Stimulated activated CD4-positive, alpha-beta T cell treated with anti-CD3 and anti-CD28 coated beads, Interleukin-12 subunit alpha, Interleukin-12 subunit beta, amount 100 ng/mL, for 24 hours (primary cell): Measurements from ENCODE around the gene STK39.
A peak's percentile ranks its signal among the peaks of the same experiment; 100 is the strongest.

Experiments
- DNase-seq, 2 experiments: peaks; one replicate each; pipeline ENCODE4 v3.0.0-alpha.2; 2020; ENCODE audit warnings: low read depth in 2 of 2

STK39 gene

DNA sequence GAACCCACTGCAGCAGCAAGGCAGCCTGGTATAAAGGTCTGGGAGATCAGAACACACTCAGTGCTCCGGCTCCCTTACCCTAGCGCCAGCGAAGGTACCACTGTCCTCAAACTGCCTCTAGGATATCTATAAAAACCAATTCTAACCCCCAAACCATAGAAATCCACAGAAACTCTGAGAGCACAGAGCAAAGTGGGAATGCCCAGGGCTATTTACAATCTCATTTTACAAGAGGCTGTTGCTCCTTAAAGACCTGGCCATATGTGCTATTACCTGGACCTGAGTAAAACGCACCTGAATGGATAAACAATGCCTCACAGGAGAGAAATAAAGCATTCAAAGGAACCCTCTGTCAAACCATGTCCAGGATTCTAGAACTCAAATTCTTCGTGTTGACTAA, 4.3 kb downstream of the STK39 start:
- no peak for DNase-seq

GRCh38 chr2:168241746-168242145, 5.6 kb downstream of the STK39 start:
- no peak for DNase-seq

- DNase-seq: peak in 1 of 2 experiments; percentile 15
These were observed 6.2 kb downstream of the STK39 start for GRCh38 chr2:168241208-168241607.

GRCh38 chr2:168239281-168239680, 8.1 kb downstream of the STK39 start:
- no peak for DNase-seq

GRCh38 chr2:168237741-168238140, 9.7 kb downstream of the STK39 start:
- DNase-seq: no peak

- DNase-seq: no peak
These were observed 12.8 kb downstream of the STK39 start for GRCh38 chr2:168234407-168235085.

GRCh38 chr2:168233726-168234406, 13.5 kb downstream of the STK39 start:
- no peak for DNase-seq

- no peak for DNase-seq
These were observed 14.2 kb downstream of the STK39 start for GRCh38 chr2:168233166-168233565.

DNA sequence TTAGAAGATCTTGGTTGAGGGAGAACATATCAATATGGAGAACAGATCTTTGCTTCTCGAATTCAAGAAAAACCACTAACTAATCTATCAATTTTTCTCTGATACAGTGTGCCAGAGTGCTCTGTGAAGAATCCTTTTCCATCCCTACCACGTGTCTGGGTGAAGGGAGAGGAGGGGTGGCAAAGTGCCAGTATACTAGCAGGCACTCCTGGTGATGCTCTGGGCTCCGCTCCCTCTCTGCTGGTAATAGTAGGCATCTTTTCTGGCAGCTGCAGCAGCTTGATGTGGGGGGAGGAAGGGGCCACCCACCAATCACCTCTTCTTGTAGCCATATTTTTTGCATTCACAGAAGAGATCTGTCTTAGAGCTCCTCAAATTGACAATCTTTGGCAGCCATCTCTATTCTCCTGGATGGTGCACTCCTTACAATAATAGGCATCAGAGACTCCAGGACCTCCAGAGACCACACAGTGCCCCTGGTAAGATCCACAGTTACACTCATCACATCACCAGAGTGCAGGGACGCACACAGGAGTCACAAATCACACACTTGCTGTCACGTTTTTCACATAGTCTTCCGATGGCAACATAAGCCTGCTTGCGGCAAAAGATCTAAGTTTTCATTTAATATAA, 15.7 kb downstream of the STK39 start:
- DNase-seq: no peak

DNA sequence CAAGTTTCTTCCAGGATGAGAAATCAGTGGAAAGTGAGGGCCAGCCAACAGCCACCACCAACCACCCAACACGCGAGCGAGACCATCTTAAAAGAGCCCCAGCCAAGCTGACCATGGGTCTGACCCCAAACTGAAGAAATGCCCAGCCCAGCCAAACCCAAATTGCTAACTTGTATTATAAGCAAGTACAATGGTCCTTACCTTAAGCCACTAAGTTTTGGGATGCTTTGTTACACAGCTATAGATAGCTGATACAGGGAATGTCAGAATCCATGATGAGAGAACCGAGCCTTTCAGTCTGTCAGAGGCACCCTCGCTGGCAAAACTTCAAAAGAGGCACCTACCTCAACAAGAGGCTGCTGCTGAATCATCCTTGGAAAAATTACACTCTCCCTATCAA, 17.0 kb downstream of the STK39 start:
- no peak for DNase-seq

- DNase-seq: no peak
These were observed 23.0 kb downstream of the STK39 start for GRCh38 chr2:168224346-168224745.

GRCh38 chr2:168222088-168222487, 25.3 kb downstream of the STK39 start:
- no peak for DNase-seq

DNA sequence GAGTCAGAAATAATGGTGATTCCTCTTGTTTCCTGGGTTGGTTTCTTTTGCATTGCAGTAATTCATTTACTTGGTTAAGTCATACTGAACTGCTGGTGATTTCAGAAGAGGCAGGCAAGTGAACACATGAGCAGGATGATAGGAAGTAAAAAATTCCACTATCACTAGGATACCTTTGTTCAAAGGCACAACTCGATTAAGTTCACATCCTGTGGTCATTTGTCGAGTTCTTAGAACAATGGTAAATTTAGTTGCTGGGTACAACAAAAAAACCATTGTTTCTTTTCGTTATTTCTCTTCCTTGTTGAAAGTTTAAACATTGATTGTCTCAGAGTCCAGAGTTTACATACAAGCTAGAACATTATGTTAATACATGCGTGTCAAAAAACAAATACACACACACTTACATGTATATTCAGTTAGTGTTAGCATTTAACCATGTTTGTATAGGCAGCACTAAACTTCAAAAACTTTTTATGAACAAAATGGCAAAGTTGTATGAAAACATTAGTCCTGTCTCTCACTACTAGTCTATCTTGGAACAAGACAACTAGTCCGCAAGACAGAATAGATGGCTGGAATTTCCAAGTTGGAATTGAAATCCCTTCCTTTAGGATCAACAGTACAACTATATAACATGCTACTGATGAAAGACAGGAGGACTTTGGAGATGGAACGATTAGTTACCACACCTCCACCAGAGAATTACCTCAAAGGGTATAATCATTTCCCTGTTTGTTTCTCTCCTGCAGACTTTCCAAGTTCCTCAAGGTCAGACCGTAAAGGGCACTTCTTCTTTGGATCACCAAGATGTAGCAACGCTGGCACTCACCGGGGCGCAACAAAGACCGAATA, 26.2 kb downstream of the STK39 start:
- DNase-seq: no peak

- DNase-seq: no peak
These were observed 29.5 kb downstream of the STK39 start for GRCh38 chr2:168217920-168218319.

GRCh38 chr2:168216351-168217005, 30.9 kb downstream of the STK39 start:
- DNase-seq: no peak

GRCh38 chr2:168215813-168216212, 31.6 kb downstream of the STK39 start:
- DNase-seq: no peak

GRCh38 chr2:168212866-168213265, 34.5 kb downstream of the STK39 start:
- DNase-seq: no peak

GRCh38 chr2:168212167-168212566, 35.2 kb downstream of the STK39 start:
- DNase-seq: no peak

DNA sequence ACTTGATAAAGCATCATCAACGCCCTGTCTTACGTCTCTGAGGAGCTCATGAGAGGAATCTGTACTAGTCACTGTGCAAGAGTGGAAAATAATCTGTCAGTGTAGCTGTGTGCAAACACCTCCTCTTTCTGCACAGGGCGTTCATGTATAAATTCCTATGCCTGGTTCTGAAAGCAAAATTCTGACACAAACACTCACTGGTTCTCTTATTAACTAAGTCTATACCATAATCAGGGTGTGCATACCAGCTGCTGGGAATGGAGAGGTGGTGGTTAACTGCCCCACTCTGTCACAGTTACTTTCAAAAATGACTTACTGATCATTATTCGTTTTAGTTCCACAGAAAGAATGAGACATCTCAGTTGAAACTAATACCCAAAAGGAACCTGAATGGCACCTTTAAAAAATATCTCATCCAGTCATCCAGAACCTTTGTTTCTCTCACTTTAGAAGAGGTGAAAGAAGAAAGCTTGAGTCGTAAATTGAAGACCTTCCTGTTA, 35.7 kb downstream of the STK39 start:
- DNase-seq: peak; percentile 31 to 35

- DNase-seq: no peak
These were observed 36.4 kb downstream of the STK39 start for GRCh38 chr2:168210895-168211570.
